Karpas-422 (cell line): ENCODE measurements around the gene BCOR. TPM values are rescaled to one million over a fixed set of nuclear protein-coding genes. Genes with fewer than 3 reads are reported as not detected.

Experiments used
- DNase-seq: peaks from one replicate; pipeline ENCODE4 v3.0.0-alpha.2; 2015
- H2AFZ ChIP-seq: fragments of 200-600 bp; sonication (generic); 2 replicates; pipeline ENCODE4 v1.6.1; 2014; ENCODE audit warnings: antibody characterized with exemption, low read length, mixed read lengths
- H3K27ac ChIP-seq: fragments of 200-600 bp; sonication (generic); 2 replicates; pipeline ENCODE4 v1.5.1; 2014; ENCODE audit warnings: mild to moderate bottlenecking, low read length, moderate library complexity
- H3K27me3 ChIP-seq: fragments of 200-600 bp; sonication (generic); 2 replicates; pipeline ENCODE4 v1.6.1; 2014; ENCODE audit warnings: low read length, mixed read lengths
- H3K36me3 ChIP-seq: fragments of 200-600 bp; sonication (generic); 2 replicates; pipeline ENCODE4 v1.6.1; 2014; ENCODE audit warnings: low read length, mixed read lengths; ENCODE audit not compliant: insufficient read depth
- H3K4me1 ChIP-seq: fragments of 200-600 bp; sonication (generic); 2 replicates; pipeline ENCODE4 v1.6.1; 2014; ENCODE audit warnings: mild to moderate bottlenecking, low read length, mixed read lengths
- H3K4me2 ChIP-seq: fragments of 200-600 bp; sonication (generic); 2 replicates; pipeline ENCODE4 v1.6.1; 2014; ENCODE audit warnings: low read length, low read depth, mild to moderate bottlenecking; ENCODE audit not compliant: poor library complexity, severe bottlenecking
- H3K4me3 ChIP-seq: fragments of 200-600 bp; sonication (generic); 2 replicates; pipeline ENCODE4 v1.5.1; 2014; ENCODE audit warnings: mild to moderate bottlenecking, antibody characterized with exemption, low read length, mixed read lengths
- H3K79me2 ChIP-seq: fragments of 200-600 bp; sonication (generic); 2 replicates; pipeline ENCODE4 v1.6.1; 2014; ENCODE audit warnings: mild to moderate bottlenecking, low read length, mixed read lengths
- H3K9ac ChIP-seq: fragments of 200-600 bp; sonication (generic); 2 replicates; pipeline ENCODE4 v1.6.0; 2014; ENCODE audit warnings: low read length
- H3K9me2 ChIP-seq: fragments of 200-600 bp; sonication (generic), shearing (Covaris generic); replicated peaks from 2 replicates; pipeline ENCODE4 v1.6.0; 2014; ENCODE audit warnings: mild to moderate bottlenecking, low read length, moderate library complexity; ENCODE audit not compliant: insufficient read depth
- H3K9me3 ChIP-seq: fragments of 300-700, 200-600 bp; sonication (generic); 2 replicates; pipeline ENCODE4 v1.6.1; 2014; ENCODE audit warnings: low read length, mixed read lengths
- H4K20me1 ChIP-seq: fragments of 200-600 bp; sonication (generic); 2 replicates; pipeline ENCODE4 v1.6.1; 2014; ENCODE audit warnings: mild to moderate bottlenecking, antibody characterized with exemption, low read length, low read depth; ENCODE audit not compliant: insufficient read depth
- total RNA-seq: library from RNA; depleted of rRNA; stranded (reverse); fragments of >200 nt; shearing (Covaris generic); gene quantifications from 2 replicates; pipeline ENCODE4 v1.2.3, GENCODE V29; 2014; ENCODE audit warnings: low replicate concordance

BCOR gene
- total RNA-seq, 1 experiment from 2014 or later: 49.9 TPM

DNA sequence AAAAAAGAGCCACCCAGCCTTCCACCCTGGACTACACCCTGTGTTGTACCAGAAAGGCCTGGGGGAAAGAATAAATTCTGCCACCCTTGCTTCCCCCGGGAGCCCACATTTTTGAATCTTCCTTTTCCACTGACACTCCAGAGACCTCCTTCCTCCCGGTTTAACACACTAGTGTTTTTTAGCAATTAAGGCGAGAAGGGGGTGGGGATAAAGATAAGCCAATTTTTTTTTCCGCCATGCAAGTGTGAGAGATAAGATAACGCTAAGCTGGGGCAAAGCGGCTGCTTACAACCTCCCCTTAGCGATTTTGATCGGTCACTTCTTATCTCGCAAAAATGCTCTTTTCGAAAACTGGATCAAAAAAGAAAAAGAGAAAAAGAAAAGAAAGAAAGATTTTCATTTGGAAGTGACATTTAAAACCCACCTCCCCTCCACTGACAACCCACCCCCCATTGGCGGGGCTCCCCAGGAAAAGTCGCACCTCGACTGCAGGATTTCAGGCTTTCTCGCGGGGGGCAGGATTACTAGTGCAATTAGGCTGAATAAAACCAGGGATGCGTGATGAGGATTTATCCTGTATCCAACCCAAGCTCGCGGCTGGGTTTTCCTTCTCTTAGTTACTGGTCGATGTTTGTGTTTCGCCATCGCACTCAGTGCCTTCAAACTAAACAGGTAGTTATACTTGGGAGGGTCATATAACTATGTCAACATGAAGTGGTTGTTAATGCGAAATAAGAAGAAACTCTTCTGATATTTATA, 6.0 kb upstream of the BCOR start:
- H3K27me3 ChIP-seq: no peaks in the 10 kb centered on the region
- H3K27ac ChIP-seq: peak overlapping the region; percentile 91
- no peak overlapping the region for H2AFZ ChIP-seq
- H3K9ac ChIP-seq: peak overlapping the region; percentile 92; the same call in 1 of the 2 replicates
- no peaks in the 10 kb centered on the region for H4K20me1 ChIP-seq
- H3K4me3 ChIP-seq: no peak overlapping the region
- H3K79me2 ChIP-seq: peaks cover 2% of the 10 kb centered on the region; the same call in 1 of the 2 replicates
- H3K36me3 ChIP-seq: no peaks in the 10 kb centered on the region
- peak overlapping the region; percentile 85 for H3K4me2 ChIP-seq
- DNase-seq: no peak
- H3K9me3 ChIP-seq: no peaks in the 10 kb centered on the region
- H3K9me2 ChIP-seq: no peaks in the 10 kb centered on the region
- H3K4me1 ChIP-seq: peaks cover 66% of the 10 kb centered on the region

DNA sequence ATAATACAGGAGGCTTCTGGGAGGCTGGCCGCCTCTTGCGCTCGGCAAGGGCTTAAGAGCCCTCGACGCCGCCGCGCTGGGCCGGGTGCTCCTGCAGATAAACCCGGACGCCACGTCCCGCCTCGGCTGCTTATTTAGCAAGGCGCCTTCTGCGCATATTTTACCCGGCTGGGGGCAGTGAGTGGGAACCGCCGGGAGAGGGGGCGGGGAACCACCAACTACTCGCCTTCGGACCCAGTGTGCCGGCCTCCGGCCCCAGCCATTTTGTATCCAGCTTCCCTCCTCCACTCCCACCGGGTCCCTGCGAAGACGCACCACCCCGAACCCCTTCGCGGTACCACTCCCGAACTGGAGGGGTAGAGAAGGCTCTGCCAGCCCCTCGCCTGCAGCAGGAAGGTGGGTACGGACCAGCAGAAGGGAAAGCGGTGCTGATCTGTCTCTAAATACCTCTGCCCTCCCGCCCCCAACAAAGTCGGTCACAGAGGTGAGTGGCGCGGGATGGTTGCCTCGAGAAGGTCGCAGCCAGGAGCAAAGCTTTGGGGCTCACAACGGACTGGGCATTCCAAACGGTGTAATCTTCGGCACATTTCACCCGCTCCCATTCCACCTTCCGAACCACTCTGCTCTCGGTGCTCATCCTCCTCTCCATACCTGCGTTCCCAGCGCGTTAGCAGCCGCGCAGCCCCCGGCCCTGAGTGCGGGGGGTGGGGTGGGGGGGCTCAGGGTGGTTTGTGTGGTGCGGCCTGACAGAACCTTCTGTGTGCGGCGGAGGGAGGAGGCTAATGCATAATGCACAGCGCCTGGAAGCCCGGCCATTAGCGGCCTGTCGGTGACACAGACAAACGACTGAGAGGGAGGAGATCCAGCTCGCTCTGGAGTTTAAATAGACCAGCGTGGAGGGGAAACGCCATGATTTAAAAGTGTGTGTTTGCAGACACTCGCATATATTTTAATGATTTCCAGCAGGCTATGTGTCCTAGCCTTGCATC, 4.9 kb upstream of the BCOR start:
- DNase-seq: no peak
- H3K4me1 ChIP-seq: peaks cover 64% of the 10 kb centered on the region
- H3K79me2 ChIP-seq: peaks cover 2% of the 10 kb centered on the region; the same call in 1 of the 2 replicates
- H3K9me3 ChIP-seq: no peaks in the 10 kb centered on the region
- H3K9me2 ChIP-seq: no peaks in the 10 kb centered on the region
- H3K27ac ChIP-seq: peak overlapping the region; percentile 91
- no peak overlapping the region for H3K9ac ChIP-seq
- no peak overlapping the region for H2AFZ ChIP-seq
- H3K36me3 ChIP-seq: no peaks in the 10 kb centered on the region
- H3K27me3 ChIP-seq: no peaks in the 10 kb centered on the region
- H4K20me1 ChIP-seq: no peaks in the 10 kb centered on the region
- peak overlapping the region; percentile 91 for H3K4me2 ChIP-seq
- H3K4me3 ChIP-seq: no peak overlapping the region

DNA sequence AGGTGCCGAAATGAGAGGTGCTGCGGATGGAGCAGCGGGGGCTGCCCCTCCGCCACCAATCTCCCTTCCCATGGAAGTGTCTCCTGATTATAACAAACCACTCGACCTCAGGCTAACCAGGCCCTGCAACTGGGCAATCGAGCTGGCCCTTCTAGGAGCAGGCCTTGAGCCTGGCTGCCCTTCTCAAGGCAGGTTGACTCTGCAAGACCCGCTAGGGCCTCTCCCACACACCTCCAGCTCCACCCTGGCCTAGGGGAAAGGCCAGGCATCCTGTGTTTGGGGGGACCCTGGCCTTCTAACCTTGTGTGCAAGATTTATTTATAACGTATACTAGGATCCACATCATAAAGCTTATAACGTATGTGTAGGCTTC, 3.7 kb upstream of the BCOR start:
- Histone ChIP-seq H3K9me3 (no peaks in the 10 kb centered on the region), H3K4me2 (peak overlapping the region; percentile 91), H3K79me2 (peaks cover 2% of the 10 kb centered on the region; the same call in 1 of the 2 replicates), H3K36me3 (no peaks in the 10 kb centered on the region), H2AFZ (no peak overlapping the region), H4K20me1 (no peaks in the 10 kb centered on the region), H3K9ac (peak overlapping the region; percentile 63), H3K4me3 (peak overlapping the region; percentile 56; the same call in 1 of the 2 replicates), H3K27ac (peak overlapping the region; percentile 99), H3K4me1 (peaks cover 57% of the 10 kb centered on the region), H3K9me2 (no peaks in the 10 kb centered on the region), H3K27me3 (no peaks in the 10 kb centered on the region)
- no peak for DNase-seq

- peaks cover under 1% of the 10 kb centered on the region; the same call in 1 of the 2 replicates for H4K20me1 ChIP-seq
- H3K9ac ChIP-seq: peak overlapping the region; percentile 63
- peak overlapping the region; percentile 99 for H3K27ac ChIP-seq
- no peaks in the 10 kb centered on the region for H3K36me3 ChIP-seq
- no peak overlapping the region for H2AFZ ChIP-seq
- peak; percentile 67 for DNase-seq
- no peaks in the 10 kb centered on the region for H3K9me2 ChIP-seq
- peaks cover 57% of the 10 kb centered on the region for H3K4me1 ChIP-seq
- peak overlapping the region; percentile 91 for H3K4me2 ChIP-seq
- peaks cover 2% of the 10 kb centered on the region; the same call in 1 of the 2 replicates for H3K79me2 ChIP-seq
- H3K9me3 ChIP-seq: no peaks in the 10 kb centered on the region
- H3K4me3 ChIP-seq: peak overlapping the region; percentile 56
- H3K27me3 ChIP-seq: no peaks in the 10 kb centered on the region
These were observed 3.0 kb upstream of the BCOR start for GRCh38 chrX:40100537-40101429.

DNA sequence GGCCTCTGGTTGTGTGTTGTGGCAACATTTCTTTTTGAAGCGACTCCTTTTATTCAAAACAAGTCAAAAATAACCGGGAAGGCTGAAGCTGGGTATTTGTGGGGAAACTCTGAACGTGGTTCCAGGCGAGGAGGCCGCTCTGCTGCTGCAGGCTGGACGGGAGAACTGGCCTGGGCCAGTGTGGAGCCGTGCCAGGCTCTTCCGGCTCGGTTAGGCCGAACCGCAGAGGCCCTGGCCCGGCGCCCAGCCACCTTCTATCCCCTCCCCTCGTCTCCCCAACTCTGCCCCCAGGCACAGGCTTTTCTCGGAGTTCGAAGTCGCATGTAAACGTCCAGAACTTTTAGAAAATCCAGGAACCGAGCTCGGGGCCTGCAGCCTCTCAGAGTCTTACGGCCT, 2.4 kb upstream of the BCOR start:
- peak overlapping the region; percentile 99 for H3K27ac ChIP-seq

DNA sequence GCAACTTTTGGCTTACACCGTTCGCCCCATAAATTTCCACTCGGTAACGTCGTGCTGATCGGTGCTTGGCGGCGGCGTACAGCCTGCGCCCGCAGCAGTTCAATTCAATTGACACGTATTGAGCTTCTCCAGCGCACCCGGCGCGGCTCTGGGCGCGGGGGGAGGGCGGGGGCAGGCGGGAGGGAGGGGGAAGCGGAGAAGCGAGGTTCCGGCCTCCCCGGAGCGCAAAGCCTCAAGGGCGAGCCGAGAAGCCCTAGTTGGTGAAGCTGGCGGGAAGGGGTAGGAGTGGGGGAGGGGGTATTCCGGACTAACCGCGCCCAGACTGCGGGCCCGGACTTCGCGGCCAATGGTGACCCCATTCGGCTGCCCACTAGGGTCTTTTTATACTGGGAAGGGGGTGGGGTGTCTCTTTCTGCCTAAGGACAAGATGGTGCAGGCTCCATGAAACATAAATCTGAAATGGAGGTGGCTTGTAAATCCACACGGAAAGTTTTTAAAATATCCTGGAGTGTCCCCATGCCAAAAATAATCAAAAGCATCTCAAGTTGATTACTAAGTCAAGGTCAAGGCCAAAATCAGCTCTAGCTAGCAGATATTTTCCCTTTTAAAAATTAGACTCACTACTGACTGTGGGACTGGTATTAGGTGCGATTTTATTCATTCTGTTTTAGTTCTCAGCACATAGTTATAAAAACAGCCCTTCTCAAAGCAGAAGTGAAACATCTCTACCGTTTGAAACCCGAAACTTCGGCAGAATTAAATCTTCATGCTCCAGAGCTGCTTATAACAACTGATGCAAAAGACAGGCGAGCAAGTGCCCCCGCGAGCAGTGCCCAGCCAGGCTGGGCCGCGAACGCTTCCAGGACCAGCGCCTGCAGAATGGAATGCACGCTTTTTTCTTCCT, 1.5 kb upstream of the BCOR start:
- Histone ChIP-seq H3K4me3 (peak overlapping the region; percentile 70), H3K36me3 (no peaks in the 10 kb centered on the region), H2AFZ (0 out of 2 replicates have a peak overlapping the region, but pooled peaks have one; percentile 34), H3K9me3 (no peaks in the 10 kb centered on the region), H3K79me2 (peaks cover 5% of the 10 kb centered on the region), H3K4me1 (peaks cover 69% of the 10 kb centered on the region), H4K20me1 (peaks cover 14% of the 10 kb centered on the region), H3K4me2 (peak overlapping the region; percentile 91), H3K27ac (peak overlapping the region; percentile 99), H3K9me2 (no peaks in the 10 kb centered on the region), H3K27me3 (no peaks in the 10 kb centered on the region), H3K9ac (peak overlapping the region; percentile 73)
- DNase-seq: peak; percentile 94

More for the DNA sequence above, 2.4 kb upstream of the BCOR start:
- peaks cover 64% of the 10 kb centered on the region for H3K4me1 ChIP-seq
- H3K9ac ChIP-seq: peak overlapping the region; percentile 63
- peak; percentile 78 for DNase-seq
- H3K79me2 ChIP-seq: no peaks in the 10 kb centered on the region
- H3K4me2 ChIP-seq: peak overlapping the region; percentile 91
- H3K4me3 ChIP-seq: peak overlapping the region; percentile 56
- H4K20me1 ChIP-seq: peaks cover 7% of the 10 kb centered on the region; the same call in 1 of the 2 replicates
- no peaks in the 10 kb centered on the region for H3K27me3 ChIP-seq
- H2AFZ ChIP-seq: 0 out of 2 replicates have a peak overlapping the region, but pooled peaks have one; percentile 34
- no peaks in the 10 kb centered on the region for H3K9me2 ChIP-seq
- H3K36me3 ChIP-seq: no peaks in the 10 kb centered on the region
- no peaks in the 10 kb centered on the region for H3K9me3 ChIP-seq
